LoVo (cell line): ENCODE results near the gene KLC1.
"Not testable (repeated sequence)": the region's sequence is repeated elsewhere in the genome, so short reads cannot be mapped to it uniquely, and the experiment has no call there.

Source experiments
- DNase-seq: peaks from one replicate; pipeline ENCODE4 v3.0.0-alpha.2; 2016; ENCODE audit warnings: low spot score

Gene KLC1

GRCh38 chr14:103625356-103626095 lies 3.5 kb upstream of the KLC1 start:
- no peak for DNase-seq

GRCh38 chr14:103626146-103626850 lies 2.7 kb upstream of the KLC1 start:
- DNase-seq = no peak

- DNase-seq = peak; percentile 46
Observed at GRCh38 chr14:103627073-103628025, 1.7 kb upstream of the KLC1 start.

- peak; percentile 75 for DNase-seq
Observed at GRCh38 chr14:103628221-103628683, 759 bp upstream of the KLC1 start.

GRCh38 chr14:103629503-103630121 lies 601 bp downstream of the KLC1 start:
- no peak for DNase-seq

DNA sequence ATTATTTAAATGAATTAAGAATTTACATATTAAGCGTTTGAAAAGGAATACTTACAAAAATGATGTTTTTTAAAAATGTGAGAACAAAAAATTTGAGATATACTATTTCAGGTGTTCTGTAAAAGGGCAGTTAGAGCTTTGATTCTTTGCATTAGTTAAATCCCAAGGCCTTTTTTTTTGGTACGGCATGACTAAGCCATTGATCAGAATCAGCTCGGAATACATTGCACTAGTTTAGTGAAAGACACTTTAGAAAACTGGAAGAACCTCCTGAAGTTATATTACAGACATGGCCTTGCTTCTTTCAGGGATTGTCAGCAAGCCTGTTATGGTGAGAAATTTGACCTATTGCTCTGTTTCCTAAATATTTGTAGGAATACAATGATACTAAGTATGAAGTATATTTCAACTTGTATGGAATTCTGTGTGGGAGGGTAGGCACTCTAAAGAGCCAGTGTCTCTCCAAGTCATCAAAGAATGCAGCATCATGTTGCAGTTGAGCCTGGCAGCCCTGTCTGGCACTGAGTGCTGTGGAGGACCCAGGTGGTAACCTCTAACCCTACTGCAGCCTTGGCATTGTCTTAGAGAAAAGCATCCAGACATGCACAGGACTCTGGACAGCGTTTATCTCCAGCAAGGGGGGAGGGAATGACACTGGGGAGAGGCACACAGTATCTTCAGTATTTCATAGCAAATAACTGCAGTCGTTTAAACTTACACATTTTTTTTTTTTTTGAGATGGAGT lies 1.5 kb downstream of the KLC1 start:
- no peak for DNase-seq

GRCh38 chr14:103633391-103633790 lies 4.4 kb downstream of the KLC1 start:
- DNase-seq = no peak

GRCh38 chr14:103634156-103634555 lies 5.1 kb downstream of the KLC1 start:
- no peak for DNase-seq

DNA sequence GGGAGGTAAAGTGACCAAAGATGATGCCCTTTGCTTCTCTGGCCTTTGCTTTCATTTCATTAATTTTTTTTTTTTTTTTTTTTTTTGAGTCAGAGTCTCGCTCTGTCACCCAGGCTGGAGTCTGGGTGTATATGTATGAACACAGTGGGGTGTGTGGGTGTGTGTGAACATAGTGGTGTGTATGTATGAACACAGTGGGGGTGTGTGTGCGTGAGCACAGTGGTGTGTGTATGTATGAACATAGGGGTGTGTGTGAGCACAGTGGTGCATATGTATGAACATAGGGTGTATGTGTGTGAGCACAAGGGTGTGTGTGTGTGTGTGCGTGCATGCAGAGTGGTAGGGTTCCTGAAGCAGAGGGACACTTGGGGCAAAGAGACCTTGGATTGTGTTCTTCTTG lies 9.6 kb downstream of the KLC1 start:
- DNase-seq = no peak

- DNase-seq = no peak
Observed at GRCh38 chr14:103641161-103641560, 12.2 kb downstream of the KLC1 start.

- no peak for DNase-seq
Observed at GRCh38 chr14:103646189-103646588, 17.2 kb downstream of the KLC1 start.

GRCh38 chr14:103649001-103649400 lies 20.0 kb downstream of the KLC1 start:
- no peak for DNase-seq

- no peak for DNase-seq
Observed at GRCh38 chr14:103650213-103650612, 21.2 kb downstream of the KLC1 start.

DNA sequence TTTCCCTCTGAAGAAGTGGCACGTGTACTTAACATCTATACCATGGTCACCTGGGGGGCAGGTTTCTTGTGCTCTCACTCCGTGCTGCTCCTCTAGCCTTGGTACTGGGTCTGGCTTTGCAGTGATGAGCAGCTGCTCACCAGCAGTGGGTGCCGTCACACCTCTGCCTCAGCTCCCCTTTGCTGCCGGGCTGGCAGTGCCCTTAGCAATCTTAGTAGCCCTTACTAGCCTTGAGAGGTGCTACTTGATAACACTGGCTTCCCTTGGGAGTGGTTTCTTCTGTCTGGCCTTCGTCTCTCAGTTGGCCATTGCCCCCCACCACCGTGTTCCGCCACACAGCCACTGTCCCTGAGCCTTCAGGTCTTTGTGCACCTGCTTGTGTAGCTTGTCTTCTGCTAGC lies 22.6 kb downstream of the KLC1 start:
- no peak for DNase-seq

DNA sequence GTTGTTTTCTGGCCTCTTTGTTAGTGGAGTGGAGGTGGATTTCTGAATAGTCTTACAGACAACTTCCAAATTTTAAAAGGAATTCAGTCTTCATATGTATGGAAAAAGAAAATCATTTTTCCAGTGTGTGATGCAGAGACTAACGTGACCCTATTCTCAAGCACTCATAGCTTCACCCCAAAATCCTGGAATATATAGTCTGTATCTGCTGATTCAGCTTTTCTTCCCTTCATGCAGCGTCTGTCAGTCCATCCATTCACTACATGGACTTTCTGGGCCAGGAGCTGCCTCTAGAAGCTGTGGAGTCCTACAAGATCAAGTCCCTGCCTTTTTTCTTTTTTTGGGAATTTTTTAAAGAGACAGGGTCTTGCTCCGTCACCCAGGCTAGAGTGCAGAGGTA lies 23.8 kb downstream of the KLC1 start:
- no peak for DNase-seq

DNA sequence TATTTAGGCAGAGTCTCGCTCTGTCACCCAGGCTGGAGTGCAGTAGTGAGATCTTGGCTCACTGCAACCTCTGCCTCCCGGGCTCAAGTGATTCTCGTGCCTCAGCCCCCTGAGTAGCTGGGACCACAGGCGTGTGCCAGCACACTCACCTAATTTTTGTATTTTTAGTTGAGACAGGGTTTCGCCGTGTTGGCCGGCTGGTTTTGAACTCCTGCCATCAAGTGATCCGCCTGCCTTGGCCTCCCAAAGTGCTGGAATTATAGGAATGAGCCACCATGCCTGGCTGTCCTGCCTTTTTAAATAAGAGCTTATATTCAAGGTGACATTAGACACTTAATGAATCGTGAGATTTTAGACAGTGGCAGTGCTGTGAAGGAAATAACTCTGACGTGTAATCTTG lies 24.3 kb downstream of the KLC1 start:
- not testable (repeated sequence) for DNase-seq

DNA sequence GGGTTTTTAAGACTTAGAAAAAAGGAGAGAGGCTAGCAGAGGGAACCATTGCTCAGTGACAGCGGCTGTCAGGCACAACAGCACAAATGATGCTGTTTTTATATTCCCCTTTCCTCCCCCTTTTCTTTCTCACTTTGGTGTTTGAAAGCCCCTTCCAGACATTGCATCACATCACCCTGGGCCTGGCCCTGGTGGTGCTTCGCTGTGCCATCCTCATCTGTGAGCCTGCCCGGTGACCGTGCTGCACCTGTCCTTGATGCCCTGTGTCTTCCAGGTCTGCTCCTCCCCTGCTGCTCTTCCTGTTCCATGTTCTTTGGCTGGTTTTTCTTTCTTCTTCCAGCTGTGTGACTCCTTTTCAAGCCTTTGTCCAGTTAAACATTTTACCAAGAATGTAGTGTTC lies 24.8 kb downstream of the KLC1 start:
- no peak for DNase-seq

DNA sequence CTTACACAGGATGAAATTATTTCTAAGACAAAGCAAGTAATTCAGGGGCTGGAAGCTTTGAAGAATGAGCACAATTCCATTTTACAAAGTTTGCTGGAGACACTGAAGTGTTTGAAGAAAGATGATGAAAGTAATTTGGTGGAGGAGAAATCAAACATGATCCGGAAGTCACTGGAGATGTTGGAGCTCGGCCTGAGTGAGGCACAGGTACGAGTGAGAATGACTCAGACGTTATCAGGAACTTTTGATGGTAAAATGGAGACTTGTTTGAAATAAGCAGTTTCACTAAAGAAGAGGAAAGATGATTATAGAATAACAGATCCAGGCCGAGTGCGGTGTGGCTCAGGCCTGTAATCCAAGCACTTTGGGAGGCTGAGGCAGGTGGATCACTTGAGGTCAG lies 25.6 kb downstream of the KLC1 start:
- DNase-seq = no peak

- no peak for DNase-seq
Observed at GRCh38 chr14:103656031-103656755, 27.2 kb downstream of the KLC1 start.

- no peak for DNase-seq
Observed at GRCh38 chr14:103656756-103657133, 27.7 kb downstream of the KLC1 start.

DNA sequence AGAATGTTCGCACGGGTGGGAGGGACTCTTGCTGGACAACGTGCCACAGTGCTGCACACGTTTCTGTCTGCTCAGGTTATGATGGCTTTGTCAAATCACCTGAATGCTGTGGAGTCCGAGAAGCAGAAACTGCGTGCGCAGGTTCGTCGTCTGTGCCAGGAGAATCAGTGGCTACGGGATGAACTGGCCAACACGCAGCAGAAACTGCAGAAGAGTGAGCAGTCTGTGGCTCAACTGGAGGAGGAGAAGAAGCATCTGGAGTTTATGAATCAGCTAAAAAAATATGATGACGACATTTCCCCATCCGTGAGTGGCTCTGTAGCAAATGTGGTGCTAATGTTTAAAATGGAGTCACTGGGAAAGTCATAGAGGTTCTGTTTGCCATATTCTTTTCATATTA lies 28.5 kb downstream of the KLC1 start:
- no peak for DNase-seq
